HepG2 (cell line): Measurements from ENCODE around the gene NKAIN4. TPM values are rescaled to one million over a fixed set of nuclear protein-coding genes. Genes with fewer than 3 reads are reported as not detected.
A peak's percentile ranks its signal among the peaks of the same experiment; 100 is the strongest.

Experiments
- ATRX ChIP-seq: sonication (generic); formaldehyde crosslinking; IDR thresholded peaks from 2 replicates; pipeline ENCODE4 v1.4.0; 2020; ENCODE audit warnings: missing genetic modification reagents, borderline replicate concordance
- FLYWCH1 ChIP-seq: sonication (generic); formaldehyde crosslinking; IDR thresholded peaks from 2 replicates; pipeline ENCODE4 v1.8.1; 2023; ENCODE audit warnings: mild to moderate bottlenecking, missing genetic modification reagents
- FOXA3 ChIP-seq: IDR thresholded peaks from 2 replicates; pipeline ENCODE4 v1.6.1; 2016; ENCODE audit warnings: missing genetic modification reagents, missing compliant biosample characterization
- GATAD2A ChIP-seq: IDR thresholded peaks from 2 replicates; pipeline ENCODE4 v1.6.1; 2016
- IKZF1 ChIP-seq: fragments of 450-650 bp; IDR thresholded peaks from 2 replicates; pipeline ENCODE4 v1.7.1; 2016
- KMT2A ChIP-seq: sonication (generic); formaldehyde crosslinking; IDR thresholded peaks from 2 replicates; pipeline ENCODE4 v1.4.0; 2020; ENCODE audit warnings: missing genetic modification reagents
- MIER2 ChIP-seq: IDR thresholded peaks from 2 replicates; pipeline ENCODE4 v1.6.1; 2016; ENCODE audit warnings: missing biosample characterization, missing genetic modification reagents
- NFKB2 ChIP-seq: sonication (generic); formaldehyde crosslinking; IDR thresholded peaks from 2 replicates; pipeline ENCODE4 v1.4.0; 2020; ENCODE audit warnings: missing genetic modification reagents, borderline replicate concordance
- RARG ChIP-seq: sonication (generic); formaldehyde crosslinking; IDR thresholded peaks from 2 replicates; pipeline ENCODE4 v1.4.0; 2020; ENCODE audit warnings: low read depth, mild to moderate bottlenecking, missing genetic modification reagents
- REL ChIP-seq: sonication (generic); formaldehyde crosslinking; conservative IDR thresholded peaks from 2 replicates; pipeline ENCODE4 v1.8.0; 2022; ENCODE audit warnings: mild to moderate bottlenecking, missing genetic modification reagents, moderate library complexity
- RXRA ChIP-seq: sonication (generic); formaldehyde crosslinking; IDR thresholded peaks from 2 replicates; pipeline ENCODE4 v1.5.1; 2020; ENCODE audit warnings: missing genetic modification reagents
- SRY ChIP-seq: sonication (generic); formaldehyde crosslinking; IDR thresholded peaks from 2 replicates; pipeline ENCODE4 v1.8.0; 2022; ENCODE audit warnings: mild to moderate bottlenecking, missing genetic modification reagents
- TEAD2 ChIP-seq: sonication (generic); formaldehyde crosslinking; IDR thresholded peaks from 2 replicates; pipeline ENCODE4 v1.9.0; 2021; ENCODE audit warnings: missing genetic modification reagents
- ZFP1 ChIP-seq: IDR thresholded peaks from 2 replicates; pipeline ENCODE4 v1.6.1; 2016
- ZFY ChIP-seq: sonication (generic); formaldehyde crosslinking; IDR thresholded peaks from 2 replicates; pipeline ENCODE4 v1.4.0; 2020; ENCODE audit warnings: missing genetic modification reagents
- ZNF17 ChIP-seq: sonication (generic); formaldehyde crosslinking; IDR thresholded peaks from 2 replicates; pipeline ENCODE4 v1.5.0; 2020; ENCODE audit warnings: mild to moderate bottlenecking, missing genetic modification reagents
- ZNF431 ChIP-seq: sonication (generic); formaldehyde crosslinking; IDR thresholded peaks from 2 replicates; pipeline ENCODE4 v1.9.0; 2022; ENCODE audit warnings: missing genetic modification reagents, low read depth, mild to moderate bottlenecking, borderline replicate concordance
- ZNF569 ChIP-seq: sonication (generic); formaldehyde crosslinking; IDR thresholded peaks from 2 replicates; pipeline ENCODE4 v1.5.0; 2020; ENCODE audit warnings: mild to moderate bottlenecking, missing genetic modification reagents, moderate library complexity, borderline replicate concordance
- ZNF841 ChIP-seq: sonication (generic); formaldehyde crosslinking; IDR thresholded peaks from 2 replicates; pipeline ENCODE4 v1.8.1; 2023; ENCODE audit warnings: missing genetic modification reagents, borderline replicate concordance
- polyA plus RNA-seq, 8 experiments: library from polyadenylated mRNA; depleted of rRNA in 3 of 8; stranded (reverse) in 7 of 8; unstranded in 1 of 8; fragments of >200 nt; fragmentation: Illumina TruSeq in 4 of 8; extraction: Trizol in 4 of 8; gene quantifications; 2 replicates each; pipeline versions ENCODE4 v1.2.1 to v1.2.3, GENCODE V29; 2011 to 2016; ENCODE audit warnings: low read depth in 4 of 8, missing spikeins in 1 of 8, mixed read lengths in 1 of 8; ENCODE audit not compliant: insufficient read depth in 1 of 8
- total RNA-seq, 5 experiments: library from RNA; depleted of rRNA; stranded (reverse); fragments of >200 nt; fragmentation: Illumina TruSeq; extraction: Trizol; gene quantifications; 2 replicates each; pipeline ENCODE4 v1.2.3, GENCODE V29; 2016; ENCODE audit warnings: low read depth in 1 of 5
- TF ChIP-seq, protein P1 (sequence below): IDR thresholded peaks from 2 replicates; pipeline ENCODE4 v1.6.1; 2016; ENCODE audit warnings: missing biosample characterization, missing genetic modification reagents, low read depth
- TF ChIP-seq, protein P2 (sequence below): sonication (generic); formaldehyde crosslinking; IDR thresholded peaks from 2 replicates; pipeline ENCODE4; 2020; ENCODE audit warnings: missing genetic modification reagents, mild to moderate bottlenecking, borderline replicate concordance
- TF ChIP-seq, protein P3 (sequence below): sonication (generic); formaldehyde crosslinking; IDR thresholded peaks from 2 replicates; pipeline ENCODE4 v1.4.0; 2020; ENCODE audit warnings: missing genetic modification reagents, mild to moderate bottlenecking, borderline replicate concordance
- TF ChIP-seq, protein P4 (sequence below): sonication (generic); formaldehyde crosslinking; IDR thresholded peaks from 2 replicates; pipeline ENCODE4 v1.5.0; 2020; ENCODE audit warnings: missing genetic modification reagents

Gene NKAIN4
- total and polyA plus RNA-seq, 2 of the 13 experiments (the other 11 are each of a cell fraction or from before 2014, with no cell fraction given), result not detected

GRCh38 chr20:63216041-63216848 lies 38.0 kb downstream of the NKAIN4 start, which contains the start of gene YTHDF1 (continued):
- TF ChIP-seq, protein P1, sequence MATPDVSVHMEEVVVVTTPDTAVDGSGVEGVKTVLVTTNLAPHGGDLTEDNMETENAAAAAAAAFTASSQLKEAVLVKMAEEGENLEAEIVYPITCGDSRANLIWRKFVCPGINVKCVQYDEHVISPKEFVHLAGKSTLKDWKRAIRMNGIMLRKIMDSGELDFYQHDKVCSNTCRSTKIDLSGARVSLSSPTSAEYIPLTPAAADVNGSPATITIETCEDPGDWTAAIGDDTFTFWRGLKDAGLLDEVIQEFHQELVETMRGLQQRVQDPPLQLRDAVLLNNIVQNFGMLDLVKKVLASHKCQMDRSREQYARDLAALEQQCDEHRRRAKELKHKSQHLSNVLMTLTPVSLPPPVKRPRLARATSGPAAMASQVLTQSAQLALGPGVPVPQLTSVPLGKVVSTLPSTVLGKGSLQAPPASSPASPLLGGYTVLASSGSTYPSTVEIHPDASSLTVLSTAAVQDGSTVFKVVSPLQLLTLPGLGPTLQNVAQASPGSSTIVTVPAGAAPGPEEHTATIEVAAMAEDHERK (CRISPR knock-in tag), result peak; percentile 86
- TF ChIP-seq KMT2A (CRISPR knock-in tag) (peak; percentile 70), MIER2 (CRISPR knock-in tag) (no peak), ZNF841 (CRISPR knock-in tag) (no peak; the same call in 1 of the 2 replicates), ZFY (CRISPR knock-in tag) (peak; percentile 92), GATAD2A (CRISPR knock-in tag) (peak; percentile 35; the same call in 1 of the 2 replicates), IKZF1 (no peak), SRY (CRISPR knock-in tag) (peak; percentile 86), ZNF17 (CRISPR knock-in tag) (no peak), NFKB2 (CRISPR knock-in tag) (peak; percentile 97), ZNF569 (CRISPR knock-in tag) (no peak), REL (CRISPR knock-in tag) (peak; percentile 72; the same call in 1 of the 2 replicates), RXRA (CRISPR knock-in tag) (peak; percentile 82; the same call in 1 of the 2 replicates), FOXA3 (CRISPR knock-in tag) (peak; percentile 73), ZFP1 (CRISPR knock-in tag) (no peak; the same call in 1 of the 2 replicates), RARG (peak; percentile 94), ZNF431 (CRISPR knock-in tag) (peak; percentile 92), ATRX (CRISPR knock-in tag) (no peak), FLYWCH1 (CRISPR knock-in tag) (no peak), TEAD2 (CRISPR knock-in tag) (peak; percentile 14; the same call in 1 of the 2 replicates)
- TF ChIP-seq, protein P2, sequence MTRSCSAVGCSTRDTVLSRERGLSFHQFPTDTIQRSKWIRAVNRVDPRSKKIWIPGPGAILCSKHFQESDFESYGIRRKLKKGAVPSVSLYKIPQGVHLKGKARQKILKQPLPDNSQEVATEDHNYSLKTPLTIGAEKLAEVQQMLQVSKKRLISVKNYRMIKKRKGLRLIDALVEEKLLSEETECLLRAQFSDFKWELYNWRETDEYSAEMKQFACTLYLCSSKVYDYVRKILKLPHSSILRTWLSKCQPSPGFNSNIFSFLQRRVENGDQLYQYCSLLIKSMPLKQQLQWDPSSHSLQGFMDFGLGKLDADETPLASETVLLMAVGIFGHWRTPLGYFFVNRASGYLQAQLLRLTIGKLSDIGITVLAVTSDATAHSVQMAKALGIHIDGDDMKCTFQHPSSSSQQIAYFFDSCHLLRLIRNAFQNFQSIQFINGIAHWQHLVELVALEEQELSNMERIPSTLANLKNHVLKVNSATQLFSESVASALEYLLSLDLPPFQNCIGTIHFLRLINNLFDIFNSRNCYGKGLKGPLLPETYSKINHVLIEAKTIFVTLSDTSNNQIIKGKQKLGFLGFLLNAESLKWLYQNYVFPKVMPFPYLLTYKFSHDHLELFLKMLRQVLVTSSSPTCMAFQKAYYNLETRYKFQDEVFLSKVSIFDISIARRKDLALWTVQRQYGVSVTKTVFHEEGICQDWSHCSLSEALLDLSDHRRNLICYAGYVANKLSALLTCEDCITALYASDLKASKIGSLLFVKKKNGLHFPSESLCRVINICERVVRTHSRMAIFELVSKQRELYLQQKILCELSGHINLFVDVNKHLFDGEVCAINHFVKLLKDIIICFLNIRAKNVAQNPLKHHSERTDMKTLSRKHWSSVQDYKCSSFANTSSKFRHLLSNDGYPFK (CRISPR knock-in tag), result peak; percentile 86
- TF ChIP-seq, protein P3, sequence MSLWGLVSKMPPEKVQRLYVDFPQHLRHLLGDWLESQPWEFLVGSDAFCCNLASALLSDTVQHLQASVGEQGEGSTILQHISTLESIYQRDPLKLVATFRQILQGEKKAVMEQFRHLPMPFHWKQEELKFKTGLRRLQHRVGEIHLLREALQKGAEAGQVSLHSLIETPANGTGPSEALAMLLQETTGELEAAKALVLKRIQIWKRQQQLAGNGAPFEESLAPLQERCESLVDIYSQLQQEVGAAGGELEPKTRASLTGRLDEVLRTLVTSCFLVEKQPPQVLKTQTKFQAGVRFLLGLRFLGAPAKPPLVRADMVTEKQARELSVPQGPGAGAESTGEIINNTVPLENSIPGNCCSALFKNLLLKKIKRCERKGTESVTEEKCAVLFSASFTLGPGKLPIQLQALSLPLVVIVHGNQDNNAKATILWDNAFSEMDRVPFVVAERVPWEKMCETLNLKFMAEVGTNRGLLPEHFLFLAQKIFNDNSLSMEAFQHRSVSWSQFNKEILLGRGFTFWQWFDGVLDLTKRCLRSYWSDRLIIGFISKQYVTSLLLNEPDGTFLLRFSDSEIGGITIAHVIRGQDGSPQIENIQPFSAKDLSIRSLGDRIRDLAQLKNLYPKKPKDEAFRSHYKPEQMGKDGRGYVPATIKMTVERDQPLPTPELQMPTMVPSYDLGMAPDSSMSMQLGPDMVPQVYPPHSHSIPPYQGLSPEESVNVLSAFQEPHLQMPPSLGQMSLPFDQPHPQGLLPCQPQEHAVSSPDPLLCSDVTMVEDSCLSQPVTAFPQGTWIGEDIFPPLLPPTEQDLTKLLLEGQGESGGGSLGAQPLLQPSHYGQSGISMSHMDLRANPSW (CRISPR knock-in tag), result peak; percentile 17; the same call in 1 of the 2 replicates
- TF ChIP-seq, protein P4, sequence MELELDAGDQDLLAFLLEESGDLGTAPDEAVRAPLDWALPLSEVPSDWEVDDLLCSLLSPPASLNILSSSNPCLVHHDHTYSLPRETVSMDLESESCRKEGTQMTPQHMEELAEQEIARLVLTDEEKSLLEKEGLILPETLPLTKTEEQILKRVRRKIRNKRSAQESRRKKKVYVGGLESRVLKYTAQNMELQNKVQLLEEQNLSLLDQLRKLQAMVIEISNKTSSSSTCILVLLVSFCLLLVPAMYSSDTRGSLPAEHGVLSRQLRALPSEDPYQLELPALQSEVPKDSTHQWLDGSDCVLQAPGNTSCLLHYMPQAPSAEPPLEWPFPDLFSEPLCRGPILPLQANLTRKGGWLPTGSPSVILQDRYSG (CRISPR knock-in tag), result peak; percentile 88; the same call in 1 of the 2 replicates
